ENCODE results near the gene SLC35F1.

- no peak for TF ChIP-seq CTCF (IDR thresholded peaks at IDR 0.05)
- TF ChIP-seq POLR2A (IDR thresholded peaks at IDR 0.05), result no peak
Observed at GRCh38 chr6:118124851-118125250, 217.8 kb downstream of the SLC35F1 start.
